ENCODE data around the gene NEDD4L. TPM values are rescaled to one million over a fixed set of nuclear protein-coding genes. Genes with fewer than 3 reads are reported as not detected.

Gene NEDD4L
- polyA plus RNA-seq, 1 experiment: 14.1 TPM

DNA sequence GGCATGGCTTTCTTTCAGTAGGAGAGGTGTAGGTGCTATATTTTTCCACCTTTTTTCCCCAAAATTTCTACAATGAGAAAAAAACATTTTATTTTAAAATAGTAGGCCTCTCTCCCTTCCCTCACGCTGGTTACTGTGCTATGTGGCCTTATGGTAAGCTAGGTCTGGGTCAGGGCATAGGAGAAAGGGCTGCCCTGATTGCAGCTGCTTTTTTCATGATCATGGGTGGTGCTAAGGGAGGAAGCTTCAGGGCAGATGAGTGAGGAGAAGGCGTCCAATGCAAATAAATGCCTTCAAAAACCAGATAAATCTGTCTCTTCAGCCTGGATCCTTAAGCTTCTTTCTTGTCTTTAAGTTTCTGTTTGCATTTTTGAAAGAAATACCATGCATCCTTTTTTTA is 338.4 kb downstream of the NEDD4L start:
- TF ChIP-seq, protein P1, sequence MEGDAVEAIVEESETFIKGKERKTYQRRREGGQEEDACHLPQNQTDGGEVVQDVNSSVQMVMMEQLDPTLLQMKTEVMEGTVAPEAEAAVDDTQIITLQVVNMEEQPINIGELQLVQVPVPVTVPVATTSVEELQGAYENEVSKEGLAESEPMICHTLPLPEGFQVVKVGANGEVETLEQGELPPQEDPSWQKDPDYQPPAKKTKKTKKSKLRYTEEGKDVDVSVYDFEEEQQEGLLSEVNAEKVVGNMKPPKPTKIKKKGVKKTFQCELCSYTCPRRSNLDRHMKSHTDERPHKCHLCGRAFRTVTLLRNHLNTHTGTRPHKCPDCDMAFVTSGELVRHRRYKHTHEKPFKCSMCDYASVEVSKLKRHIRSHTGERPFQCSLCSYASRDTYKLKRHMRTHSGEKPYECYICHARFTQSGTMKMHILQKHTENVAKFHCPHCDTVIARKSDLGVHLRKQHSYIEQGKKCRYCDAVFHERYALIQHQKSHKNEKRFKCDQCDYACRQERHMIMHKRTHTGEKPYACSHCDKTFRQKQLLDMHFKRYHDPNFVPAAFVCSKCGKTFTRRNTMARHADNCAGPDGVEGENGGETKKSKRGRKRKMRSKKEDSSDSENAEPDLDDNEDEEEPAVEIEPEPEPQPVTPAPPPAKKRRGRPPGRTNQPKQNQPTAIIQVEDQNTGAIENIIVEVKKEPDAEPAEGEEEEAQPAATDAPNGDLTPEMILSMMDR (IDR thresholded peaks at IDR 0.05; ENCODE audit: insufficient read depth, low read depth, low read length): no peak
- no peak for DNase-seq (ENCODE audit: low read depth)
- CTCF ChIA-PET: no interaction called here
- H3K27me3 ChIP-seq (ENCODE audit: control insufficient read depth, insufficient read depth, low read length): no peaks in the 10 kb centered on the region
- no peak overlapping the region for H3K4me3 ChIP-seq (ENCODE audit: low read depth, low read length)
- POLR2A ChIA-PET: no interaction called here
- no peaks in the 10 kb centered on the region for H3K36me3 ChIP-seq (ENCODE audit: control insufficient read depth, insufficient read depth, low read length)

DNA sequence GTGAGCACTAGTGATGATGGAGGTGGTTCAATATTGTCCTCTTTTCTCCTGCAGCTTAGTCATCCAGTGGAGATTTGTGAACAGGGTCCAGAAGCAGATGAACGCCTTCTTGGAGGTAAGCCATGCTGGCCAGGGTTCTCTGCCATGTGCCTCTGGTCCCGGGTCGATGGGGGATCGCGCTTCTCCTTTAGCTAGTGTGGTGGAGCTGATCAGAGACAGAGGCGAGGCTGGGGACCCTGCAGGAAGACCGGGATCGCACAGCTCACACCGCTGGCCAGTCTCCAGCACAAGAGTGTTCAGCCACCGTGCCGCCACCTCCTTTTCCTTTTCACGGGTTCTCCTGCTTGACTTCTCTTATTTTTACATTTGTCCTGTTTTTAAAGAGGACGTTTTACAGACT is 341.4 kb downstream of the NEDD4L start:
- peaks cover 2% of the 10 kb centered on the region; the same call in 1 of the 2 replicates for H3K36me3 ChIP-seq (ENCODE audit: control insufficient read depth, insufficient read depth, low read length)
- H3K27me3 ChIP-seq (ENCODE audit: control insufficient read depth, insufficient read depth, low read length): no peaks in the 10 kb centered on the region
- TF ChIP-seq, protein P1 (IDR thresholded peaks at IDR 0.05; ENCODE audit: insufficient read depth, low read depth, low read length): no peak
- ChIA-PET CTCF (no interaction called here), POLR2A (no interaction called here)
- H3K4me3 ChIP-seq (ENCODE audit: low read depth, low read length): no peak overlapping the region
- no peak for DNase-seq (ENCODE audit: low read depth)

DNA sequence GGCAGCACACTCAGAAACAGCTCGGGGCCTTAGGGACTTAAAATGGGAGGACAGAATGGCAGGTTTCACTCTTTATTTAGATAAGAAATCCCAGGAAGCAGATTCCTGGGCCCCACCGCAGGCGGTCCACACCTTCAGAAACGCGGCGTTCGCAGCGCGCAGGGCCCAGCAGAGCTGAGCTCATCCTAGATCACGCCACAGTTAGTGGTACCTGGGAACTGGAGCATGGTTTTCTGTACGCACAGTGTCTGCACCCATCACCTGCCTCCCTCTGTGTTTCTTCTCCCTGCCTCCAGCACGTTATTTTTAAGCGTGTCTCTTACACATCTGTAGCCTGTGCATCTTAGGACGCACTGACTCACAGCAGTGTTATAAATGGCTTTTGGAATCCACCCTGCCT is 342.8 kb downstream of the NEDD4L start:
- Histone ChIP-seq H3K36me3 (ENCODE audit: control insufficient read depth, insufficient read depth, low read length) (peaks cover 2% of the 10 kb centered on the region; the same call in 1 of the 2 replicates), H3K4me3 (ENCODE audit: low read depth, low read length) (no peak overlapping the region), H3K27me3 (ENCODE audit: control insufficient read depth, insufficient read depth, low read length) (no peaks in the 10 kb centered on the region)
- CTCF ChIA-PET: interaction anchor here (0.9 kb wide), 1 partner anchor 15 kb away, joined by 3 read pairs; no protein-coding TSS in a partner anchor
- POLR2A ChIA-PET: no interaction called here
- TF ChIP-seq, protein P1 (IDR thresholded peaks at IDR 0.05; ENCODE audit: insufficient read depth, low read depth, low read length): no peak
- no peak for DNase-seq (ENCODE audit: low read depth)

DNA sequence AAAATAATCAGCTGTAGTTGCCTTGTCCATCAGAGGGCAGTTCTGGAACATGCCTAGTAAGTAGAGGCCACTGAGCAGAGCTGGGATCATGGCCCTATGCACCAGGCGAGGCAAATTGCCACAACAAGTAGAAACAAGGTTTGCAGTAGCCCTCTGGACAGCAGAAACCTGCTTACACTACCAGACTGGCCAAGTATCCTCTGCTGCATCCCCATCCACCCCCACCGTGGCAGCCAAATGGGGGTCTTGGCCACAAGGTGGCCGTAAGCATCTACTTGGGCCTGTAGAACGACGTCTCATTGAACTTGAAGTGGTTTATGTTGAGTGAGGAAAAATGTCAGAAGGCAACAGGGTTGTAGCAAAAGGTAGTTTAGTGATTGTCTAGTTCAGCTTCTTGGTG is 343.7 kb downstream of the NEDD4L start:
- TF ChIP-seq, protein P1 (IDR thresholded peaks at IDR 0.05; ENCODE audit: insufficient read depth, low read depth, low read length): no peak
- Histone ChIP-seq H3K36me3 (ENCODE audit: control insufficient read depth, insufficient read depth, low read length) (peaks cover 2% of the 10 kb centered on the region; the same call in 1 of the 2 replicates), H3K27me3 (ENCODE audit: control insufficient read depth, insufficient read depth, low read length) (no peaks in the 10 kb centered on the region), H3K4me3 (ENCODE audit: low read depth, low read length) (no peak overlapping the region)
- CTCF ChIA-PET: interaction anchor here (0.6 to 1.2 kb wide), 3 partner anchors 10 to 66 kb away, joined by 3 read pairs; no protein-coding TSS in a partner anchor
- POLR2A ChIA-PET: no interaction called here
- no peak for DNase-seq (ENCODE audit: low read depth)

DNA sequence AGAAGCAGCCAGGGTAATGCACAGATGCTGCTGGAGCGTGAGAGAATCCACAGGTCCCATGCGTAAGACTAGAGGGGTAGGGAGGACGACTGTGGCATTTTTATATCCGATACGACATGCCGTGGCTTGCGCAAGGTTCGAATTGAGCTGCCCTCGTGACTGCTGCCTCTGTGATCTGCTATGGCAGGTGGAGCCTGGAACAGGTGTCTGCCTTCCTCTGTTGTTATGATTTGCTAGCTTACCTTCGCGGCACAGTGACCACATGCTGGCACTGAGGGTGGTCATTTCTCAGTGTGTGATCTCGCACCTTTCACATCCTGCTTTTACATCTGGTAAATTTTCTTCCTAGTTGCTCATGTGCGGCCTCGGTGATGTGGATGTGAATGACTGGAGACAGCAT is 344.7 kb downstream of the NEDD4L start:
- CTCF ChIA-PET: interaction anchor here (1.2 kb wide), 1 partner anchor 10 kb away, joined by 3 read pairs; no protein-coding TSS in a partner anchor
- Histone ChIP-seq H3K4me3 (ENCODE audit: low read depth, low read length) (no peak overlapping the region), H3K27me3 (ENCODE audit: control insufficient read depth, insufficient read depth, low read length) (no peaks in the 10 kb centered on the region), H3K36me3 (ENCODE audit: control insufficient read depth, insufficient read depth, low read length) (peaks cover 2% of the 10 kb centered on the region; the same call in 1 of the 2 replicates)
- POLR2A ChIA-PET: no interaction called here
- TF ChIP-seq, protein P1 (IDR thresholded peaks at IDR 0.05; ENCODE audit: insufficient read depth, low read depth, low read length): no peak
- DNase-seq (ENCODE audit: low read depth): no peak

Measured in BJ (cell line).